ENCODE measurements around the gene PARD3B. TPM values are rescaled to one million over a fixed set of nuclear protein-coding genes. Genes with fewer than 3 reads are reported as not detected.

PARD3B gene
- total RNA-seq, 1 experiment from 2014 or later = 2.0 TPM

- H2AFZ ChIP-seq (ENCODE audit: low read depth, low read length, poor library complexity, severe bottlenecking) = no peak overlapping the region
- CTCF ChIA-PET = no interaction called here
- no peak overlapping the region for H3K27ac ChIP-seq (ENCODE audit: low read depth, low read length)
- no peaks in the 10 kb centered on the region for H3K36me3 ChIP-seq (ENCODE audit: control insufficient read depth in 1 of 2, insufficient read depth in 2 of 2, low read length in 2 of 2)
- no peaks in the 10 kb centered on the region for H3K9me3 ChIP-seq (ENCODE audit: control insufficient read depth in 1 of 2, insufficient read depth in 1 of 2, low read depth in 1 of 2, low read length in 2 of 2)
- H3K9ac ChIP-seq (ENCODE audit: low read length) = no peak overlapping the region
- intact Hi-C loops (cut with micrococcal nuclease) = no loop called here
- H3K9me2 ChIP-seq (ENCODE audit: insufficient read depth) = no peaks in the 10 kb centered on the region
- H3K4me3 ChIP-seq (replicated peaks in 1 of 2; ENCODE audit: low read depth in 1 of 2, low read length in 2 of 2) = no peak overlapping the region
- H3K27me3 ChIP-seq (ENCODE audit: insufficient read depth, low read length) = peaks cover 9% of the 10 kb centered on the region; the same call in 1 of the 2 replicates
- RAD21 ChIA-PET (ENCODE audit: low non-redundant PET in 1 of 2, low total read pairs in 2 of 2, uncharacterized antibody in 2 of 2, unreplicated experiment in 2 of 2) = no interaction called here
- H3K4me1 ChIP-seq (ENCODE audit: control insufficient read depth in 1 of 2, insufficient read depth in 2 of 2, low read length in 2 of 2) = no peaks in the 10 kb centered on the region
- no peaks in the 10 kb centered on the region for H4K20me1 ChIP-seq (ENCODE audit: insufficient read depth)
- POLR2A ChIA-PET = no interaction called here
- BruUV-seq (replicated peaks) = no TSS peak
- DNase-seq (ENCODE audit: low read depth, low spot score) (no peak), ATAC-seq (no peak)
- H3K79me2 ChIP-seq (ENCODE audit: insufficient read depth, low read length) = no peaks in the 10 kb centered on the region
- no peak for TF ChIP-seq SP1 (IDR thresholded peaks at IDR 0.05; ENCODE audit: low read depth)
- TF ChIP-seq REST (IDR thresholded peaks at IDR 0.05; ENCODE audit: low read depth) = no peak
- TF ChIP-seq CBX3 (IDR thresholded peaks at IDR 0.05; ENCODE audit: low read depth) = no peak
- no peak for TF ChIP-seq CEBPB (IDR thresholded peaks at IDR 0.05; ENCODE audit: low read depth)
- no peak for TF ChIP-seq TCF7L2 (IDR thresholded peaks at IDR 0.05; ENCODE audit: borderline replicate concordance, extremely low read depth, insufficient read depth, insufficient read length)
- TF ChIP-seq POLR2A (IDR thresholded peaks at IDR 0.05; ENCODE audit: borderline replicate concordance, extremely low read depth, insufficient read depth, insufficient read length) = no peak
- no peak for TF ChIP-seq MAX (IDR thresholded peaks at IDR 0.05)
- TF ChIP-seq ZBTB33 (IDR thresholded peaks at IDR 0.05; ENCODE audit: extremely low read depth, insufficient replicate concordance, low read length) = no peak
- no peak for TF ChIP-seq ELF1 (IDR thresholded peaks at IDR 0.05; ENCODE audit: borderline replicate concordance, low read depth)
- H3K4me2 ChIP-seq (ENCODE audit: low read length) = no peak overlapping the region
These were observed 929.6 kb downstream of the PARD3B start for GRCh38 chr2:205474741-205475415.
